H1 (cell line): ENCODE data around the gene CFHR4. TPM values are rescaled to one million over a fixed set of nuclear protein-coding genes. Genes with fewer than 3 reads are reported as not detected.

Source experiments
- CTCF ChIA-PET: fragments of 300-600 bp; sonication (Branson Sonifier 250); formaldehyde crosslinking; loops from one replicate; lab custom pipeline; 2021; ENCODE audit not compliant: partially characterized antibody; lab: Charles Lee
- POLR2A ChIA-PET: fragments of 300-600 bp; sonication (Branson Sonifier 250); formaldehyde crosslinking; loops from one replicate; lab custom pipeline; 2021; ENCODE audit warnings: inconsistent platforms; ENCODE audit not compliant: partially characterized antibody; lab: Charles Lee
- DNase-seq, 2 experiments: peaks; one replicate each; pipeline versions ENCODE4 v3.0.0 to v3.0.0-alpha.2; 2010 to 2022; ENCODE audit warnings: low spot score in 2 of 2, low read depth in 1 of 2, mixed read lengths in 1 of 2
- FAIRE-seq: peaks from 2 replicates; lab custom pipeline; 2011; peaks lifted over from hg19 to GRCh38; lab: Jason Lieb, UNC
- H2AFZ ChIP-seq: 2 replicates; pipeline ENCODE4 v1.8.1; 2012; ENCODE audit warnings: low read length, inconsistent platforms
- H2AK5ac ChIP-seq: 2 replicates; pipeline ENCODE4 v1.6.1; 2013; ENCODE audit warnings: low read depth, low read length
- H2BK120ac ChIP-seq: replicated peaks from 2 replicates; pipeline ENCODE3; 2013; ENCODE audit warnings: low read depth, low read length, inconsistent platforms
- H2BK12ac ChIP-seq: 2 replicates; pipeline ENCODE4 v1.6.1; 2013; ENCODE audit warnings: low read depth, low read length
- H2BK15ac ChIP-seq: 2 replicates; pipeline ENCODE4 v1.6.1; 2013; ENCODE audit warnings: low read length
- H2BK20ac ChIP-seq: 2 replicates; pipeline ENCODE4 v1.6.1; 2013; ENCODE audit warnings: low read length
- H2BK5ac ChIP-seq: 2 replicates; pipeline ENCODE4 v1.6.1; 2013; ENCODE audit warnings: low read depth, low read length
- H3K14ac ChIP-seq: 2 replicates; pipeline ENCODE4 v1.6.1; 2013; ENCODE audit warnings: inconsistent platforms; ENCODE audit not compliant: insufficient read length
- H3K18ac ChIP-seq: 2 replicates; pipeline ENCODE4 v1.6.1; 2013; ENCODE audit warnings: low read length; ENCODE audit errors: extremely low read depth
- H3K23ac ChIP-seq: 2 replicates; pipeline ENCODE4 v1.6.1; 2013; ENCODE audit warnings: inconsistent platforms; ENCODE audit not compliant: insufficient read length
- H3K23me2 ChIP-seq: 2 replicates; pipeline ENCODE4 v1.6.1; 2013; ENCODE audit warnings: low read depth, low read length
- H3K27ac ChIP-seq: 2 replicates; pipeline ENCODE4 v1.6.1; 2011; ENCODE audit warnings: low read depth, low read length, inconsistent platforms
- H3K27me3 ChIP-seq, 4 experiments: replicated peaks in 1 of 4; 1 replicate in 1 of 4; 2 replicates in 3 of 4; pipeline versions ENCODE4 v1.6.1 to v1.8.1; 2011 to 2013; ENCODE audit warnings: low read length in 3 of 4, mild to moderate bottlenecking in 3 of 4, inconsistent platforms in 2 of 4, mixed read lengths in 2 of 4, moderate library complexity in 1 of 4; ENCODE audit not compliant: control insufficient read depth in 3 of 4, insufficient read depth in 3 of 4; ENCODE audit errors: extremely low read depth in 1 of 4
- H3K36me3 ChIP-seq, 4 experiments: 2 replicates each; pipeline versions ENCODE4 v1.6.1 to v1.8.1; 2011 to 2013; ENCODE audit warnings: mild to moderate bottlenecking in 4 of 4, low read length in 3 of 4, moderate library complexity in 2 of 4, control low read depth in 1 of 4, inconsistent platforms in 1 of 4; ENCODE audit not compliant: insufficient read depth in 4 of 4, control insufficient read depth in 2 of 4
- H3K4ac ChIP-seq: replicated peaks from 2 replicates; pipeline ENCODE3; 2013; ENCODE audit warnings: low read length, low read depth, mixed read lengths, inconsistent platforms; ENCODE audit not compliant: insufficient read length
- H3K4me1 ChIP-seq, 4 experiments: replicated peaks in 1 of 4; 1 replicate in 1 of 4; 2 replicates in 3 of 4; pipeline versions ENCODE4 v1.6.1 to v1.8.1; 2011 to 2013; ENCODE audit warnings: low read length in 3 of 4, inconsistent platforms in 2 of 4, mixed read lengths in 1 of 4; ENCODE audit not compliant: insufficient read depth in 4 of 4, control insufficient read depth in 3 of 4
- H3K4me2 ChIP-seq, 2 experiments: 2 replicates each; pipeline versions ENCODE4 v1.6.1 to v1.8.1; 2011 to 2013; ENCODE audit warnings: low read depth in 2 of 2, low read length in 2 of 2, control low read depth in 1 of 2, inconsistent platforms in 1 of 2, mild to moderate bottlenecking in 1 of 2; ENCODE audit not compliant: insufficient read depth in 1 of 2
- H3K4me3 ChIP-seq, 4 experiments: fragments of 200-600, 300-600 bp in 1 of 4; sonication (generic), shearing (Covaris generic), sonication (Bioruptor Twin) in 1 of 4; 2 replicates each; pipeline versions ENCODE4 v1.5.1 to v1.8.1; 2011 to 2016; ENCODE audit warnings: low read length in 4 of 4, low read depth in 3 of 4, control low read depth in 2 of 4, inconsistent platforms in 2 of 4, mild to moderate bottlenecking in 2 of 4, mixed read lengths in 1 of 4, moderate library complexity in 1 of 4; ENCODE audit not compliant: insufficient read depth in 2 of 4; ENCODE audit errors: extremely low read depth in 1 of 4
- H3K56ac ChIP-seq: replicated peaks from 2 replicates; pipeline ENCODE3; 2013; ENCODE audit warnings: low read depth, mild to moderate bottlenecking, mixed read lengths, low read length, inconsistent platforms; ENCODE audit not compliant: insufficient read length
- H3K79me1 ChIP-seq: 2 replicates; pipeline ENCODE4 v1.6.1; 2013; ENCODE audit warnings: low read depth, low read length, control low read depth
- H3K79me2 ChIP-seq, 2 experiments: 2 replicates each; pipeline versions ENCODE4 v1.6.1 to v1.8.1; 2012 to 2013; ENCODE audit warnings: low read length in 2 of 2, mild to moderate bottlenecking in 2 of 2, inconsistent platforms in 1 of 2; ENCODE audit not compliant: insufficient read depth in 2 of 2, control insufficient read depth in 1 of 2
- H3K9ac ChIP-seq, 4 experiments: replicated peaks in 1 of 4; 1 replicate in 1 of 4; 2 replicates in 3 of 4; pipeline versions ENCODE4 v1.6.1 to v1.8.1; 2011 to 2013; ENCODE audit warnings: low read depth in 3 of 4, low read length in 3 of 4, control low read depth in 2 of 4, mild to moderate bottlenecking in 2 of 4, moderate library complexity in 2 of 4, inconsistent platforms in 1 of 4; ENCODE audit errors: extremely low read depth in 1 of 4
- H3K9me3 ChIP-seq, 2 experiments: 2 replicates each; pipeline versions ENCODE4 v1.6.1 to v1.8.1; 2012 to 2013; ENCODE audit warnings: mild to moderate bottlenecking in 2 of 2, moderate library complexity in 2 of 2, control low read depth in 1 of 2, inconsistent platforms in 1 of 2, low read depth in 1 of 2, low read length in 1 of 2, mixed read lengths in 1 of 2; ENCODE audit not compliant: insufficient read depth in 2 of 2
- H4K20me1 ChIP-seq, 2 experiments: replicated peaks in 1 of 2; 2 replicates each; pipeline versions ENCODE3 to v1.8.1; 2011 to 2013; ENCODE audit warnings: inconsistent platforms in 2 of 2, low read length in 2 of 2, mild to moderate bottlenecking in 1 of 2; ENCODE audit not compliant: insufficient read depth in 2 of 2, control insufficient read depth in 1 of 2
- H4K5ac ChIP-seq: 2 replicates; pipeline ENCODE4 v1.6.1; 2013; ENCODE audit warnings: low read length, low read depth, mixed read lengths, inconsistent platforms; ENCODE audit not compliant: insufficient read length
- H4K8ac ChIP-seq: 2 replicates; pipeline ENCODE4 v1.8.0; 2013; ENCODE audit warnings: mild to moderate bottlenecking, moderate library complexity, low read length, inconsistent platforms; ENCODE audit not compliant: insufficient read depth; ENCODE audit errors: extremely low read depth
- H4K91ac ChIP-seq: replicated peaks from 2 replicates; pipeline ENCODE3; 2013; ENCODE audit warnings: low read length, mixed read lengths, inconsistent platforms; ENCODE audit not compliant: insufficient read length
- NRF1 ChIP-seq: IDR thresholded peaks from 2 replicates; pipeline ENCODE4 v1.6.1; 2011; ENCODE audit warnings: mild to moderate bottlenecking, low read depth, low read length, improper control_type of control experiment
- long read RNA-seq, 2 experiments: library from RNA in 1 of 2; library from capped mRNA in 1 of 2; stranded (forward); transcript quantifications; one replicate each; pipeline ENCODE4 v2.0.0, GENCODE V29; 2021; ENCODE audit warnings: inconsistent platforms in 1 of 2
- polyA minus RNA-seq, 3 experiments: library from RNA; depleted of rRNA, polyadenylated mRNA; stranded (reverse); fragments of >200 nt; gene quantifications; 1 replicate in 2 of 3; 2 replicates in 1 of 3; pipeline ENCODE4 v1.2.3, GENCODE V29; 2011
- polyA plus RNA-seq, 7 experiments: library from polyadenylated mRNA; depleted of rRNA in 3 of 7; stranded (reverse) in 5 of 7; unstranded in 2 of 7; fragments of >200 nt in 5 of 7; fragments of 200-250 nt in 2 of 7; gene quantifications; 1 replicate in 5 of 7; 2 replicates in 1 of 7; 4 replicates in 1 of 7; pipeline versions ENCODE4 v1.2.1 to v1.2.3, GENCODE V29; 2011 to 2013; ENCODE audit warnings: missing spikeins in 2 of 7, mixed read lengths in 2 of 7
- total RNA-seq: library from RNA; stranded (reverse); fragmentation: NEBNext Ultra II Directional; extraction: Animal tissue kit (Norgen Biotek cat#: 25700); gene quantifications from 2 replicates; pipeline ENCODE4 v1.2.1, GENCODE V29; 2021

CFHR4 gene
- total RNA-seq (not detected in 2 replicates), polyA plus RNA-seq (2011; rRNA removed) (not detected in 2 replicates), polyA minus RNA-seq (2011; rRNA and poly(A)+ RNA removed) (not detected in 2 replicates)
- polyA plus RNA-seq (2011; cell fraction: cytosol; rRNA removed): not detected
- not detected for polyA plus RNA-seq (2011; cell fraction: nucleus; rRNA removed)
- polyA plus RNA-seq (2012, experiment 1 of 2): not detected in 4 replicates
- polyA plus RNA-seq (2012, experiment 2 of 2): not detected
- not detected for polyA plus RNA-seq (2013, experiment 1 of 2)
- polyA plus RNA-seq (2013, experiment 2 of 2): not detected
- not detected for polyA minus RNA-seq (2011; cell fraction: cytosol; rRNA and poly(A)+ RNA removed)
- not detected for polyA minus RNA-seq (2011; cell fraction: nucleus; rRNA and poly(A)+ RNA removed)
- long read RNA-seq, experiment 1: 0 reads
- long read RNA-seq, experiment 2, partial matches to known transcripts: 0 of 1 reads
- long read RNA-seq, experiment 2, other reads (novel, unspliced or antisense): 1 of 1 reads

- Histone ChIP-seq H3K9ac (no peak within 1 kb of the TSS), H3K23me2 (no peaks in the 10 kb centered on the region), H4K5ac (no peak within 1 kb of the TSS), H3K27ac (no peak within 1 kb of the TSS), H2BK20ac (no peak within 1 kb of the TSS), H3K79me2 (no peaks in the 10 kb centered on the region), H3K4me1 (no peaks in the 10 kb centered on the region), H3K18ac (no peak within 1 kb of the TSS), H4K91ac (no peak within 1 kb of the TSS), H3K14ac (no peak within 1 kb of the TSS), H2BK5ac (no peak within 1 kb of the TSS), H3K4ac (no peak within 1 kb of the TSS), H3K4me2 (no peak within 1 kb of the TSS), H2AK5ac (no peak within 1 kb of the TSS), H4K8ac (no peak within 1 kb of the TSS), H3K9me3 (peaks cover 3 to 6% of the 10 kb centered on the region in 2 experiments; a peak in 3 of 4 replicates), H3K27me3 (no peaks in the 10 kb centered on the region), H2AFZ (0 out of 2 replicates have a peak within 1 kb of the TSS, but pooled peaks have one; percentile 53), H3K79me1 (no peaks in the 10 kb centered on the region), H2BK12ac (no peak within 1 kb of the TSS), H4K20me1 (no peaks in the 10 kb centered on the region), H2BK120ac (no peak within 1 kb of the TSS), H3K4me3 (no peak within 1 kb of the TSS), H2BK15ac (no peak within 1 kb of the TSS), H3K56ac (no peak within 1 kb of the TSS), H3K23ac (no peak within 1 kb of the TSS), H3K36me3 (no peaks in the 10 kb centered on the region)
- DNase-seq (no peak), FAIRE-seq (no peak)
- no peak for TF ChIP-seq NRF1
- CTCF ChIA-PET: interaction anchor here (0.8 kb wide), 1 partner anchor 155 kb away, joined by 3 read pairs; no protein-coding TSS in a partner anchor
- POLR2A ChIA-PET: no interaction called here
Observed at GRCh38 chr1:196887515-196888239, at the start of gene CFHR4. Gene CFHR4, plus strand, starts transcription at chr1:196888052. Its CDS starts 99 bp downstream, at chr1:196888151.
